HCT116 (cell line): Measurements from ENCODE around the gene FAM124B. TPM values are rescaled to one million over a fixed set of nuclear protein-coding genes. Genes with fewer than 3 reads are reported as not detected.
"Not testable (repeated sequence)": the region's sequence is repeated elsewhere in the genome, so short reads cannot be mapped to it uniquely, and the experiment has no call there.

Source experiments
- ATAC-seq: fragments of 200-7000 bp; cut with Tn5 transposase; 2 replicates; pipeline ENCODE4 v1.9.1; 2020; ENCODE audit warnings: mild to moderate bottlenecking, moderate library complexity
- BruUV-seq: library from RNA; stranded (reverse); fragments of 400-500 nt; replicated peaks from 2 replicates; lab custom pipeline; 2021; lab: Mats Ljungman, UMichigan
- CTCF ChIA-PET: fragments of 300-600 bp; sonication (Branson Sonifier 250); formaldehyde crosslinking; loops from one replicate; lab custom pipeline; 2021; ENCODE audit warnings: antibody characterized with exemption; lab: Charles Lee
- POLR2A ChIA-PET: fragments of 300-600, 350-600 bp; sonication (Branson Sonifier 250); formaldehyde crosslinking; loops from one replicate; lab custom pipeline; 2021; ENCODE audit warnings: antibody characterized with exemption; lab: Charles Lee
- RAD21 ChIA-PET, 2 experiments: fragments of 300-600 bp; sonication (Branson Sonifier 250); formaldehyde crosslinking; loops; one replicate each; lab custom pipeline; 2023; ENCODE audit warnings: low total read pairs in 2 of 2; ENCODE audit not compliant: uncharacterized antibody in 2 of 2, unreplicated experiment in 2 of 2, low non-redundant PET in 1 of 2; lab: Charles Lee
- DNase-seq: peaks from one replicate; pipeline ENCODE4 v3.0.0-alpha.2; 2010; ENCODE audit warnings: low read depth, low spot score
- H2AFZ ChIP-seq: fragments of 200-600 bp; shearing (Covaris generic), sonication (generic); 2 replicates; pipeline ENCODE4 v1.6.1; 2017; ENCODE audit warnings: low read depth, mixed run types, mixed read lengths, antibody characterized with exemption, low read length; ENCODE audit not compliant: poor library complexity, severe bottlenecking
- H3K27ac ChIP-seq: 2 replicates; pipeline ENCODE4 v1.5.1; 2012; ENCODE audit warnings: low read depth, low read length
- H3K27me3 ChIP-seq: fragments of 200-600 bp; sonication (generic); 2 replicates; pipeline ENCODE4 v1.6.1; 2016; ENCODE audit warnings: mixed run types, low read length, mixed read lengths; ENCODE audit not compliant: insufficient read depth
- H3K36me3 ChIP-seq, 2 experiments: fragments of 200-500 bp in 1 of 2; fragments of 200-600 bp in 1 of 2; sonication (Bioruptor generic) in 1 of 2; sonication (generic) in 1 of 2; 2 replicates each; pipeline versions ENCODE4 v1.5.1 to v1.6.1; 2014 to 2016; ENCODE audit warnings: low read length in 2 of 2, inconsistent platforms in 1 of 2, mixed read lengths in 1 of 2, mixed run types in 1 of 2; ENCODE audit not compliant: insufficient read depth in 2 of 2, control insufficient read depth in 1 of 2
- H3K4me1 ChIP-seq, 2 experiments: fragments of 200-600 bp in 1 of 2; sonication (generic) in 1 of 2; 2 replicates each; pipeline versions ENCODE4 v1.5.1 to v1.6.1; 2012 to 2017; ENCODE audit warnings: low read length in 2 of 2, inconsistent platforms in 1 of 2, mild to moderate bottlenecking in 1 of 2, mixed read lengths in 1 of 2, mixed run types in 1 of 2, moderate library complexity in 1 of 2; ENCODE audit not compliant: insufficient read depth in 2 of 2, control insufficient read depth in 1 of 2
- H3K4me2 ChIP-seq: fragments of 200-600 bp; sonication (generic); 2 replicates; pipeline ENCODE4 v1.6.1; 2017; ENCODE audit warnings: mixed run types, low read length, mixed read lengths
- H3K4me3 ChIP-seq, 2 experiments: fragments of 200-600 bp in 1 of 2; sonication (generic) in 1 of 2; replicated peaks in 1 of 2; 2 replicates each; pipeline ENCODE4 v1.5.1; 2011 to 2016; ENCODE audit warnings: low read length in 2 of 2, control low read depth in 1 of 2, low read depth in 1 of 2, mild to moderate bottlenecking in 1 of 2, mixed read lengths in 1 of 2, mixed run types in 1 of 2
- H3K79me2 ChIP-seq: fragments of 200-600 bp; sonication (generic); 2 replicates; pipeline ENCODE4 v1.6.1; 2017; ENCODE audit warnings: mild to moderate bottlenecking, mixed run types, low read length, moderate library complexity, mixed read lengths; ENCODE audit not compliant: insufficient read depth
- H3K9ac ChIP-seq: fragments of 200-600 bp; sonication (generic); 2 replicates; pipeline ENCODE4 v1.6.1; 2016; ENCODE audit warnings: low read length, mixed read lengths
- H3K9me2 ChIP-seq: fragments of 200-600 bp; sonication (generic), shearing (Covaris generic); 2 replicates; pipeline ENCODE4 v1.6.1; 2017; ENCODE audit warnings: mixed run types, mild to moderate bottlenecking, moderate library complexity; ENCODE audit not compliant: insufficient read depth
- H3K9me3 ChIP-seq, 2 experiments: fragments of 200-500 bp in 1 of 2; fragments of 200-600 bp in 1 of 2; sonication (Bioruptor generic) in 1 of 2; sonication (generic) in 1 of 2; 2 replicates each; pipeline ENCODE4 v1.6.1; 2014 to 2017; ENCODE audit warnings: low read length in 2 of 2, mixed read lengths in 2 of 2, inconsistent platforms in 1 of 2, low read depth in 1 of 2, mild to moderate bottlenecking in 1 of 2, mixed run types in 1 of 2, moderate library complexity in 1 of 2; ENCODE audit not compliant: control insufficient read depth in 1 of 2, insufficient read depth in 1 of 2
- H4K20me1 ChIP-seq: fragments of 200-600 bp; sonication (generic), shearing (Covaris generic); 2 replicates; pipeline ENCODE4 v1.6.1; 2017; ENCODE audit warnings: mixed run types, mild to moderate bottlenecking, moderate library complexity; ENCODE audit not compliant: insufficient read depth
- ATF3 ChIP-seq: IDR thresholded peaks from 2 replicates; pipeline ENCODE4 v1.6.1; 2012
- EGR1 ChIP-seq: IDR thresholded peaks from 2 replicates; pipeline ENCODE4 v1.6.1; 2012; ENCODE audit warnings: low read depth
- ELF1 ChIP-seq: IDR thresholded peaks from 2 replicates; pipeline ENCODE4 v1.6.1; 2012; ENCODE audit warnings: low read depth, borderline replicate concordance
- JUND ChIP-seq: IDR thresholded peaks from 2 replicates; pipeline ENCODE4 v1.6.1; 2012
- MAX ChIP-seq: IDR thresholded peaks from 2 replicates; pipeline ENCODE4 v1.6.1; 2012
- POLR2A ChIP-seq: IDR thresholded peaks from 2 replicates; pipeline ENCODE4 v1.7.0; 2011; ENCODE audit warnings: borderline replicate concordance; ENCODE audit not compliant: insufficient read depth, insufficient read length; ENCODE audit errors: extremely low read depth
- POLR2AphosphoS5 ChIP-seq: IDR thresholded peaks from 2 replicates; pipeline ENCODE4 v1.6.1; 2011; ENCODE audit warnings: mild to moderate bottlenecking, low read depth, low read length, moderate library complexity
- RAD21 ChIP-seq: IDR thresholded peaks from 2 replicates; pipeline ENCODE4 v1.6.1; 2012; ENCODE audit warnings: low read depth, mild to moderate bottlenecking
- REST ChIP-seq: IDR thresholded peaks from 2 replicates; pipeline ENCODE4 v1.6.1; 2012; ENCODE audit warnings: low read depth
- SIN3A ChIP-seq: IDR thresholded peaks from 2 replicates; pipeline ENCODE4 v1.6.1; 2012; ENCODE audit warnings: low read depth
- SP1 ChIP-seq: IDR thresholded peaks from 2 replicates; pipeline ENCODE4 v1.6.1; 2012; ENCODE audit warnings: low read depth
- SRF ChIP-seq: IDR thresholded peaks from 2 replicates; pipeline ENCODE4 v1.6.1; 2012; ENCODE audit warnings: low read depth
- ZNF274 ChIP-seq: fragments of 200-500 bp; sonication (Bioruptor generic); IDR thresholded peaks from 2 replicates; pipeline ENCODE4 v1.6.1; 2014; ENCODE audit warnings: mild to moderate bottlenecking, low read depth, low read length, inconsistent platforms
- intact Hi-C: fragments of 100-400 bp; cut with micrococcal nuclease; formaldehyde crosslinking; loops from 2 replicates; pipeline ENCODE4 v1.10.0; 2022
- total RNA-seq: library from RNA; stranded (reverse); gene quantifications from one replicate; pipeline ENCODE4 v1.2.1, GENCODE V29; 2021; ENCODE audit not compliant: unreplicated experiment
- TF ChIP-seq, protein P1 (sequence below): IDR thresholded peaks from 2 replicates; pipeline ENCODE4 v1.6.1; 2011; ENCODE audit warnings: mild to moderate bottlenecking, low read length, moderate library complexity; ENCODE audit not compliant: insufficient replicate concordance; ENCODE audit errors: extremely low read depth

FAM124B gene
- total RNA-seq, 1 experiment from 2014 or later: not detected

DNA sequence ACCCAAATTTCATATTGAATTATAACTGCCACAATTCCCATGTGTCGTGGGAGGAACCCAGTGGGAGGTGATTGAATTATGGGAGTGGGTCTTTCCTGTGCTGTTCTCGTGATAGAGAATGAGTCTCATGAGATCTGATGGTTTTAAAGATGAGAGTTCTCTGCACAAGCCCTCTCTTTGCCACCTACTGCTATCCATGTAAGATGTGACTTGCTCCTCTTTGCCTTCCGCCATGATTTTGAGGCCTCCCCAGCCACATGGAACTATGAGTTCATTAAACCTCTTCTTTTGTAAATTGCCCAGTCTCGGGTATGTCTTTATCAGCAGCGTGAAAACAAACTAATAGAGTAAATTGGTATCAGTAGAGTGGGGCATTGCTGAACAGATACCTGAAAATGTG lies 4.8 kb downstream of the FAM124B start:
- BruUV-seq: not testable (repeated sequence)

GRCh38 chr2:224395620-224396390 lies 6.1 kb downstream of the FAM124B start:
- Histone ChIP-seq H3K9me2 (no peaks in the 10 kb centered on the region), H3K79me2 (no peaks in the 10 kb centered on the region), H2AFZ (no peak overlapping the region), H3K9me3 (no peaks in the 10 kb centered on the region), H3K27ac (no peak overlapping the region), H3K27me3 (no peaks in the 10 kb centered on the region), H3K4me2 (no peak overlapping the region), H3K4me3 (no peak overlapping the region), H3K9ac (no peak overlapping the region), H3K36me3 (no peaks in the 10 kb centered on the region), H3K4me1 (no peaks in the 10 kb centered on the region), H4K20me1 (no peaks in the 10 kb centered on the region)
- no peak for ATAC-seq
- RAD21 ChIA-PET: no interaction called here
- no peak for DNase-seq
- TF ChIP-seq SP1 (no peak), POLR2A (no peak), POLR2AphosphoS5 (no peak), RAD21 (no peak), ZNF274 (no peak), ATF3 (no peak), EGR1 (no peak), REST (no peak), SRF (no peak), JUND (no peak), SIN3A (no peak), ELF1 (no peak), MAX (no peak)
- TF ChIP-seq, protein P1, sequence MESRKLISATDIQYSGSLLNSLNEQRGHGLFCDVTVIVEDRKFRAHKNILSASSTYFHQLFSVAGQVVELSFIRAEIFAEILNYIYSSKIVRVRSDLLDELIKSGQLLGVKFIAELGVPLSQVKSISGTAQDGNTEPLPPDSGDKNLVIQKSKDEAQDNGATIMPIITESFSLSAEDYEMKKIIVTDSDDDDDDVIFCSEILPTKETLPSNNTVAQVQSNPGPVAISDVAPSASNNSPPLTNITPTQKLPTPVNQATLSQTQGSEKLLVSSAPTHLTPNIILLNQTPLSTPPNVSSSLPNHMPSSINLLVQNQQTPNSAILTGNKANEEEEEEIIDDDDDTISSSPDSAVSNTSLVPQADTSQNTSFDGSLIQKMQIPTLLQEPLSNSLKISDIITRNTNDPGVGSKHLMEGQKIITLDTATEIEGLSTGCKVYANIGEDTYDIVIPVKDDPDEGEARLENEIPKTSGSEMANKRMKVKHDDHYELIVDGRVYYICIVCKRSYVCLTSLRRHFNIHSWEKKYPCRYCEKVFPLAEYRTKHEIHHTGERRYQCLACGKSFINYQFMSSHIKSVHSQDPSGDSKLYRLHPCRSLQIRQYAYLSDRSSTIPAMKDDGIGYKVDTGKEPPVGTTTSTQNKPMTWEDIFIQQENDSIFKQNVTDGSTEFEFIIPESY: no peak
- intact Hi-C loops: no loop called here
- BruUV-seq: no TSS peak
- CTCF ChIA-PET: no interaction called here
- POLR2A ChIA-PET: no interaction called here

More for the DNA sequence above, 4.8 kb downstream of the FAM124B start:
- H2AFZ ChIP-seq, RAD21 ChIA-PET, H3K27me3 ChIP-seq, H3K4me2 ChIP-seq, intact Hi-C loops, H3K9me2 ChIP-seq, H3K9ac ChIP-seq, H4K20me1 ChIP-seq, DNase-seq, H3K27ac ChIP-seq, ATAC-seq, CTCF ChIA-PET, H3K36me3 ChIP-seq, H3K9me3 ChIP-seq, H3K4me1 ChIP-seq, H3K4me3 ChIP-seq, H3K79me2 ChIP-seq, POLR2A ChIA-PET: not testable (repeated sequence)
